HFF-Myc (cell line): ENCODE results near the gene NSMCE4A.

Source experiments
- DNase-seq: peaks from one replicate; pipeline ENCODE4 v3.0.0-alpha.2; 2011; ENCODE audit warnings: low read depth; ENCODE audit errors: extremely low read depth
- H3K4me3 ChIP-seq: replicated peaks from 2 replicates; pipeline ENCODE4 v1.5.1; 2011; ENCODE audit warnings: low read depth, mild to moderate bottlenecking, control low read depth, low read length
- TF ChIP-seq, protein P1 (sequence below): IDR thresholded peaks from 2 replicates; pipeline ENCODE4 v1.5.1; 2012; ENCODE audit warnings: mild to moderate bottlenecking, low read depth, low read length, control low read depth; ENCODE audit errors: missing control alignments

The NSMCE4A gene

DNA sequence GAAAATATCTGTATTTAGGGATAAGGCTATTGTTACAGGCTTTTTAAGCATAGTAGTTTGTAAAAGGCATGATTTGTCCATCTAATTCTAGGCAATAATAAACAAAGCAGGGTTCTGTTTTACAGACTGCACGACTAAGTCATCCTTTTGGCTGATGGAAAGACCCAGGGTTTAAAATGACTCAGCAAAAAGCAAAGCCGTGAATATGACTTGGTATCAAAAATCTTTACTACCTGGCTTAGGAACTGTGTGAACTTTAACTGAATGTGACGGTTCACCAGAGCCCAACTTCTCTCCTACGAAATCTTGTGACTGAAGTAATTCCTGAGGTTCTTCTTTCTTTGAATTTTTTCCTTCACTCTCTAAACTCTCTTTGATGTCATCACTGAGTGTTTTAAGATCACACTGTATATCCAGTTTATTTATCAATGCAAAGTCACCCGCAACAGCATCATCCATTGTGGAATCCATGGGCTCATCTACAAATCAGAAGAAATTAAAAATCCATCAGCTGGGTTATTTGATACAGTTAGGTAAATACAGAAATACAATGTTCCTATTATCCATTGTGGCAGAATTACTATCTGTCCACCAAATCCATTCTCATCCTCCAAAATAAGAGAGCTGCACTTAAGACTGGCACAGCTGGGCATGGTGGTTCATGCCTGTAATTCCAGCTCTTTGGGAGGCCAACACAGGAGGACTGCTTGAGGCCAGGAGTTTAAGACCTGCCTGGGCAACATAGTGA lies 64.2 kb downstream of the NSMCE4A start:
- DNase-seq = no peak
- TF ChIP-seq, protein P1, sequence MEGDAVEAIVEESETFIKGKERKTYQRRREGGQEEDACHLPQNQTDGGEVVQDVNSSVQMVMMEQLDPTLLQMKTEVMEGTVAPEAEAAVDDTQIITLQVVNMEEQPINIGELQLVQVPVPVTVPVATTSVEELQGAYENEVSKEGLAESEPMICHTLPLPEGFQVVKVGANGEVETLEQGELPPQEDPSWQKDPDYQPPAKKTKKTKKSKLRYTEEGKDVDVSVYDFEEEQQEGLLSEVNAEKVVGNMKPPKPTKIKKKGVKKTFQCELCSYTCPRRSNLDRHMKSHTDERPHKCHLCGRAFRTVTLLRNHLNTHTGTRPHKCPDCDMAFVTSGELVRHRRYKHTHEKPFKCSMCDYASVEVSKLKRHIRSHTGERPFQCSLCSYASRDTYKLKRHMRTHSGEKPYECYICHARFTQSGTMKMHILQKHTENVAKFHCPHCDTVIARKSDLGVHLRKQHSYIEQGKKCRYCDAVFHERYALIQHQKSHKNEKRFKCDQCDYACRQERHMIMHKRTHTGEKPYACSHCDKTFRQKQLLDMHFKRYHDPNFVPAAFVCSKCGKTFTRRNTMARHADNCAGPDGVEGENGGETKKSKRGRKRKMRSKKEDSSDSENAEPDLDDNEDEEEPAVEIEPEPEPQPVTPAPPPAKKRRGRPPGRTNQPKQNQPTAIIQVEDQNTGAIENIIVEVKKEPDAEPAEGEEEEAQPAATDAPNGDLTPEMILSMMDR = no peak
- H3K4me3 ChIP-seq = no peak overlapping the region
